Stromal cell of bone marrow (primary cell): ENCODE results near the gene PSME4.
"Not testable (repeated sequence)": the region's sequence is repeated elsewhere in the genome, so short reads cannot be mapped to it uniquely, and the experiment has no call there.

Experiments used
- DNase-seq: peaks from one replicate; pipeline ENCODE4 v3.0.0-alpha.2; 2012; ENCODE audit warnings: low read depth

Gene PSME4

GRCh38 chr2:53886406-53887280, 84.2 kb downstream of the PSME4 start:
- no peak for DNase-seq

DNA sequence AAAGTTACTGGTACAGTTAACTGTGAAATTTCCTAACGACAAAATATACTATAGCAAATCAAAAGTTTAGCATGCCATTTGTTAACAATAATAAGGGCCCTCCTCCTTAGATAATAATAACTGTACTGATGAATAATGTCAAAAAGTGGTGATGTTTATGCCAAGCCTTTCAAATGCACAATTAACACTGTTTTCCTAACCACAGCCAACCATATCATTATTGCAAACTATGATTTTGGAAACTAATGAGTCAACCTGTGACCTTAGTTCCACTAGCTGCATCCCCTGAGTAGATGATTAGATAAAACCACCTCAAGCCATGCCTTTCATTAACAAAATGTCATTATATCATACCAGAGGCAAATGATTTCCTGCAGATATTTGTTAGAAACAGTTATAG, 85.9 kb downstream of the PSME4 start:
- DNase-seq, result no peak

DNA sequence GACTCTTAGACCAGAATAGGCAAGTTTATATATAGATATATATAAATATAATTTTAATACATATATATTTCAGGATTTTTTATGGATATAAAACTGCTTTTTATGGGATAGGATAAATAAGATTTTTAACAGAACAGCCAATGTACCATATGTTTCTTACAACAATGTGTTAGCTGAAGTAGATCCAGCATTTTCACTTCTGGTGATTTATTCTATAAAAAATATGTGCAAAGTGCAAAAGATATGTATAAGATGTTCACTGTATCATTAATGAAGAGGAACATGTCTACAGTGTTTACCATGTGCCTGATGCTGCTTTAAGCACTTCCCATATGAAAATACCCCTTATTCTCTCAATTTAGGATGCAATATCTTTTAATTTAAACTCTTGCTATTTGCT, 88.8 kb downstream of the PSME4 start:
- DNase-seq, result no peak

DNA sequence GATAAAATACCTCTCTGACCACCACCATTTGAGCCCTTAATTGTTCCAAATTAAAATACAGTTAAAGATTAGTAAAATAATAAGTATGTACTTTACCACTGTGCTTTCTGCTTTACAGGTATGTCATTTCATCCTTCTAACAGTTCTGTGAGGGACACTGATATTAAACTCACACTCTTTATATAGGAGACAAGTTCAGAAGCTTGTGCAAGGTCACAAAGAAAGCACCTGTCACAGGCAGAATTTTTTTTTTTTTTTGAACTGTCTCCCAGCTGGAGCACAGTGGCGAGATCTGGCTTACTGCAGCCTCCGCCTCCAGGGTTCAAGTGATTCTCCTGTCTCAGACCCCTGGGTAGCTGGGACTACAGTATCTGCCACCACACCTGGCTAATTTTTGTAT, 89.4 kb downstream of the PSME4 start:
- no peak for DNase-seq

DNA sequence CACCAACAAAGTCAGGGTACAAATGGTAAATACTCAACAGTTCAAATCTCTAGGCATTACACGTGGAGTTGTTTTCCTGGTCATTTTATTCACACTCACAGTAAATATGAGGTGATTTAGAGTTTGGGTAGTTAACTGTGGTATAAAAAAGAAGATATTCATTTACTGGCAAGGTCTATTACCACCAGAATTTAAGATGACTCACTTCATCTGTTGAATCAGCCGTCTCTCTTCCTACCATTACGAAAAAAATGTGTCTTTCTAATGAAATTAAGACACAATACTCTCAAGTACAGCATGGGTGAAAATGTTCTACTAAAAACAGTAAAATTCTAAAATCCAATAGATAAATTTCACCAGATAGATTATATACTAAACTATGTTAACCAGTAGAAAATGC, 90.0 kb downstream of the PSME4 start:
- DNase-seq, result peak; percentile 51

- DNase-seq, result no peak
These were observed 93.2 kb downstream of the PSME4 start for GRCh38 chr2:53877556-53877955.

DNA sequence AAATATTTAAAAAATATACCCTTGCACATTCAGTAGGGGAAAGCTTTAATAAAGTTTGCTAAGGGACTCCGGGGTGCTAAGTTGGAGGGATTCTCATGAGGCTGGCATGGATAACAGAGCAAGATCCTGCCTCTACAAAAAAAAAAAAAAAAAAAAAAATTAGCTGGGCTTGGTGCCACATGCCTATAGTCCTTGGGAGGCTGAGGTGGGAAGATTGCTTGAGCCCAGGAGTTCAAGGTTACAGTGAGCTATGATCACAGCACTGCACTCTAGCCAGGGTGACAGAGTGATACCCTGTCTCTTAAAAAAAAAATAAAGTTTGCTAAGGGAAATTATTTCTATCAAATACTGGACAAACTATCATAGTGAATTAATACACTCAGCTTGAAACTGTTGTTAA, 93.7 kb downstream of the PSME4 start:
- no peak for DNase-seq

GRCh38 chr2:53874401-53874950, 96.3 kb downstream of the PSME4 start:
- no peak for DNase-seq

DNA sequence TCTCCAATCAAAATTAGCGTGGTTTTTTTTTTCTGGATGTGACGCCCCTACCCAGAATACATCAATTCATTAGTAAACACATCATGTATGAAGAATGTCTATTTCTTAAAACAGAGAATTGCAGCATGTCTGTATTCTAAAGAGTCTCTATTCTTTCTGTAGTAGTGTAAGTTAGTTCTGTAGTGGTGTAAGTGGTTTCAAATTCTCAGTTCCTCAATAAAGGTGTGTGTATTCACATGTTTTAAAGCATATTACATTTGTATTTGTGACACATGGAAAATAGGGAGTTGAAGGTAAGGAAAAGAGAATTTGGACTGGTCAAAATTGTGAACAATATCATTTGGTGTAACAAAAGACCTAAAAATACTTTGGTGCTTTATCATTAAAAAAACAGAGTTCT, 103.0 kb downstream of the PSME4 start:
- DNase-seq, result no peak

GRCh38 chr2:53867169-53867568, 103.6 kb downstream of the PSME4 start:
- no peak for DNase-seq

DNA sequence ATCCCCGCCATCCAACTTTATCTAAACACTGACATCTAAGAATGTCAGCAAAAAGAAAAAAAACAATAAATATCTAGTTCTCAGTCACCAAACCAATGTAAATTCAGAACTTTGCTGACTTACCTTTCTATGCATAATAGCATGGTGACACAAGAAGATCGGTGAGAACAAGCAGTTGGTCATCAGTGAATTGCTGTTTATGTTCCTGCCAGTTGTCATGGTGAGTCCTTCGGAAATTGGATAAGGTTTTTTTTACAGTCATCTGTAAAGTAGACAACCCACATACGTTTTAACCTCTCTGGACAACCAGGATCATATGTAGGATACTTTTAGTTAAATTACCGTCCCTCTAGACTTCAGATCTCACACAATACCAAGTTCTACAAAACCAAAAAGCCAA, 104.8 kb downstream of the PSME4 start:
- DNase-seq, result no peak

GRCh38 chr2:53865264-53865663, 105.5 kb downstream of the PSME4 start:
- no peak for DNase-seq

DNA sequence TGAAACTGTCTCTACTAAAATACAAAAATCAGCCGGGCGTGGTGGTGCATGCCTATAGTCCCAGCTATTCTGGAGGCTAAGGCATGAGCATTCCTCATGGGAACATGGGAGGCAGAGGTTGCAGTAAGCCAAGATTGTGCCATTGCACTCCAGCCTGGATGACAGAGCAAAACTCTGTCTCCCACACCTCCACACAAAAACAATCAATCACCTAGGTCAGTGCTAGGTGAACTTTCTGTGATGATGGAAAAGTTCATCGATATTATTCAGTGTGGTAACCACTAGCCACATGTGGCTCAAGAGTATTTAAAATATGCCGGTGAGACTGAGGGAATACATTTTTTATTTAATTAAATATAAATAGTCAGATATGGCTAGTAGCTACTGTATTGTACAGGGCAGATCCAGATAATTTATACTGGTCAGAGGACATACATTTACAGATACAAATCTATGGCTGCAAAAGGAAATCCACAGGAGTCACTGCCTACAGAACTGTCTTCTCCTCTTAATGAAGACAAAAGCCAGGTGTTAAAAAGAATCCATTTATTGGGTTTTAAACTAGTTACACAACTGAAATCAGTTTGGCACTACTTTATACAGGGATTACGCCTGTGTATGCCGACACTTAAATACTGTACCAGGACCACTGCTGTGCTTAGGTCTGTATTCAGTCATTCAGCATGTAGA, 107.1 kb downstream of the PSME4 start:
- no peak for DNase-seq

GRCh38 chr2:53861824-53862223, 109.0 kb downstream of the PSME4 start:
- DNase-seq, result no peak

DNA sequence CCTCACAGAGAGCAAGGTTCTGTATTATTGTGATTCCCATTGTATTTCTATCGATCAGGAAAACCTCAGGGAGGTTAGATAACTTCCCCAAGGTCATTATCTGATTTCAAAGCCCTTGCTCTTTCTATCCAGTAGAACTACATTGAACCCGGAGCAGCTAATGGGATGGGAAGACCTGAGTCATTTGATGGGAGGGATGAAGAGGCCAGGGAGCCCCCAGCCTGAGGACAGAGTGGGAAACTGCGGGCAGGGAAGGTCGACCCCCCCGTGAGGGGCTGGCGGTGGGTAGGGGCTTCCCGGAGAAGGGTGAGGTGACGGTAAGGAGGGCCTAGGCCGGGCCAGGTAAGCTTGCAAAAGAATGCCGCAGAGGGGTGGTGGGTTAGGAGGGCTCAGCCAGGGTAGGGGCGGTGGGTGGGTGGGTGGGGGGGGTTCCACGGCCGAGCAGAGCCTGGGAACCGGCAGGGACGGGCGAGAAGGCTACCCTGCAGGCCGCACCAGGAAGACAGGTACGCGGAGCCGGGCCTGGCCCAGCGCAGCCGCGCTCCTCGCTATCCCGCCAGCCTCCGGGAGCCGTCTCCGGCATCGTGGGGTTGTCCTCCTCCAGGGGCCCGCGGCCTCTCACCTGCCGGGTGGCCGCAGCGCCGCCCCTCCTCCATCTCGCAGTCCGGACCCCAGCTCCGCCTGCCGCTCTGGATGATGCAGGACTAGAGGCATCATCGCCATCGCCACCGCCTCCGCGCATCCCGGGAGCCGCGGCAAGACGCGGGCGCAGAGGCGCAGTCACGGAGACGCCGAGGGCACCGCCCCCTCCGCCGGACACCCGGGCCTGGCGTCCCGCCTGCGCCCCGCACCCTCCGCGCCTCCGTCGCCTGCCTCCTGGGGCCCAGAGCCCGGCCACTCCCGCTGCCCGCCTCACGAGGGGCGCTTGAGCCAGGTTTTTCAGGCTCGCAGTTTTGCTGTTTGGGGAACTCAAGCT, 111.3 kb downstream of the PSME4 start, which contains the start of gene GPR75:
TSS of gene GPR75 (minus strand) at position 762 of the 976 bp plus-strand sequence. CDS start 5,211 bp downstream, outside the sequence.
- peak; percentile 6 for DNase-seq

DNA sequence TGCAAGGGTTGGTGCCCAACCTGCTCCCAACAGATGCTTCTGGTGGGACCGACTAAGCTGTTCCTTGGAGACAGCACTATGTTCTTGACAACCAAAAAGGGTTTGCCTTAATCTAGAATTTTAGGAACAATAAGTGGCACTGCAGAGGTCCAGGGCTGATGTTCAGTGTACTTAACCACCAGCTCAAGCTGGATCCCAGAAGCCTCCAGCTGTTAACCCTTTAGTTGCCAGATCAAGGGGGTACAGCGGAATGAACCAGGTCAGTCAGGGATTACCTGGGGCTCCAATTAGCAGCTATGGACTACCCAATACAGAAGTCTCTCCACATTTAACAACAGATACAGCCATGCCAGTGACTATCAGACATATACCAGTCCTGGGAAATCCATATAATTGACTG, 114.5 kb downstream of the PSME4 start:
- no peak for DNase-seq

DNA sequence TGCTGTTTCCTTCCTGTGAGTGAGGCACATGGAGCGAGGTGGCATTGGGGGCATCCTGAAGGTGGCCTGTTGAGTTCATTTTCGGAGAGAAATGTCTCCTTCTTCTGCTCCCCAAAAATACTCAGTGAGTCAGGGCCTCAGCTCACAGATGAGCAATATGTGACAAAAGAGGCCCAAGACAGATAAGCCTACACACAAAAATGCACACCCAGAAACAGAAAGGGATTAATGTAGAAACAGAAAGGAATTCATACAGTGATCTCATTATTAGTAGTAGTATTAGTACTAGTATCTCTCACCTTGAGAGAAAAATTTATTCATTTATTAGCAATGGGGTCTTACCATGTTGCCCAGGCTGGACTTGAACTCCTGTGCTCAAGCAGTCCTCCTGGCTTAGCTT, 116.1 kb downstream of the PSME4 start:
- DNase-seq, result no peak

DNA sequence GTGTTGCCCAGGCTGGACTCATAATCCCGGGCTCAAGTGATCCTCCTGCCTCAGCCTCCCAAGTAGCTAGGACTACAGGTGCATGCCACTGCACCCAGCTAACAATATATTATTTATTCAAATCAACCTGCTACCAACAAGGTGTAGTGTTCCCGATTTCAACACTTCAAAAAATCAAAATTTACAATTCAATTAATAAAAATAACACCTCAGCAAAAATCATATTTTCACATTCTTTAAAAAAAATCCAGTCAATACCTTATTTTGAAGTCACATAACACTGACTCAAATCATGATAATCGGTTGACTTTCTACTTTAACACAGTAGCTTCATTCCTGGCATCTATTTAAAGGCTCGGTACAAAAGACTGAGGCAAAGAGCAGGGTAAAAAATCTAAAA, 118.3 kb downstream of the PSME4 start:
- DNase-seq, result no peak

GRCh38 chr2:53851052-53851757, 119.6 kb downstream of the PSME4 start:
- DNase-seq, result not testable (repeated sequence)

GRCh38 chr2:53848062-53848461, 122.7 kb downstream of the PSME4 start:
- DNase-seq, result no peak

DNA sequence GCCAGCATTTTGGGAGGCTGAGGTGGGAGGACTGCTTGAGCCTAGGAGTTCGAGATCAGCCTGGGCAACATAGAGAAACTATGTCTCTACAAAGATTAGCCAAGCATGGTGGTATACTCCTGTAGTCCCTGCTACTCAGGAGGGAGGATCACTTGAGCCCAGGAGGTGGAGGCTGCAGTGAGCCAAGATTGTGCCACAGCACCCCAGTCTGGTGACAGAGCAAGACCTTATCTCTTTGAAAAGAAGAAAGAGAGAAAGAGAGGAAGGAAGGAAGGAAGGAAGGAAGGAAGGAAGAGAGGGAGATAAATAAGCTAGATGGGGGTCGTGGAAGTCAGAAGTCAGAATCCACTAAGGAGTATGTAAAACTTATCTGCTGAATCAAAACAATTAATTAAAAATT, 127.2 kb downstream of the PSME4 start:
- DNase-seq, result no peak
